DOHH2 (cell line): ENCODE measurements around the gene WNT5B.
A peak's percentile ranks its signal among the peaks of the same experiment; 100 is the strongest.

Source experiments
- H3F3A ChIP-seq: fragments of 200-600 bp; sonication (generic), shearing (Covaris generic); 2 replicates; pipeline ENCODE4 v1.6.0; 2016; ENCODE audit warnings: antibody characterized with exemption, mild to moderate bottlenecking; ENCODE audit not compliant: control insufficient read depth, insufficient read depth
- H3K27ac ChIP-seq: fragments of 200-600 bp; sonication (generic); 2 replicates; pipeline ENCODE4 v1.5.1; 2014; ENCODE audit warnings: low read depth, mild to moderate bottlenecking, low read length, moderate library complexity
- H3K27me3 ChIP-seq: fragments of 200-600 bp; sonication (generic); 2 replicates; pipeline ENCODE4 v1.6.1; 2014; ENCODE audit warnings: mild to moderate bottlenecking, low read length, mixed read lengths; ENCODE audit not compliant: control insufficient read depth
- H3K36me3 ChIP-seq: fragments of 200-600 bp; sonication (generic); 2 replicates; pipeline ENCODE4 v1.6.1; 2014; ENCODE audit warnings: mild to moderate bottlenecking, low read length, moderate library complexity, mixed read lengths; ENCODE audit not compliant: control insufficient read depth
- H3K4me1 ChIP-seq: fragments of 200-600 bp; sonication (generic); 2 replicates; pipeline ENCODE4 v1.6.1; 2014; ENCODE audit warnings: mild to moderate bottlenecking, low read length, mixed read lengths; ENCODE audit not compliant: control insufficient read depth
- H3K4me2 ChIP-seq: fragments of 200-600 bp; sonication (generic); 2 replicates; pipeline ENCODE4 v1.6.0; 2014; ENCODE audit warnings: mild to moderate bottlenecking, low read length, moderate library complexity
- H3K4me3 ChIP-seq: fragments of 200-600 bp; sonication (generic); 2 replicates; pipeline ENCODE4 v1.5.1; 2014; ENCODE audit warnings: mild to moderate bottlenecking, low read length, mixed read lengths
- H3K79me2 ChIP-seq: fragments of 200-600 bp; sonication (generic); 2 replicates; pipeline ENCODE4 v1.6.1; 2014; ENCODE audit warnings: mild to moderate bottlenecking, low read length, mixed read lengths; ENCODE audit not compliant: control insufficient read depth
- H3K9me2 ChIP-seq: fragments of 200-600 bp; sonication (generic); replicated peaks from 2 replicates; pipeline ENCODE4 v1.6.1; 2014; ENCODE audit warnings: mild to moderate bottlenecking, low read length, mixed read lengths; ENCODE audit not compliant: control insufficient read depth
- H3K9me3 ChIP-seq: fragments of 200-600 bp; sonication (generic); 2 replicates; pipeline ENCODE4 v1.6.1; 2014; ENCODE audit warnings: antibody characterized with exemption, low read length, mixed read lengths; ENCODE audit not compliant: control insufficient read depth, insufficient read depth
- H4K20me1 ChIP-seq: fragments of 200-600 bp; sonication (generic); 2 replicates; pipeline ENCODE4 v1.6.0; 2014; ENCODE audit warnings: low read depth, mild to moderate bottlenecking, antibody characterized with exemption, low read length, moderate library complexity; ENCODE audit not compliant: control insufficient read depth, insufficient read depth
- EZH2phosphoT487 ChIP-seq: fragments of 200-600 bp; sonication (generic); IDR thresholded peaks from 2 replicates; pipeline ENCODE4 v1.6.1; 2017; ENCODE audit warnings: borderline replicate concordance, mild to moderate bottlenecking, antibody characterized with exemption, low read length, moderate library complexity, mixed read lengths
- TF ChIP-seq, protein P1 (sequence below): fragments of 200-600 bp; sonication (generic); IDR thresholded peaks from one replicate; pipeline ENCODE4 v1.5.1; 2014; ENCODE audit warnings: antibody characterized with exemption, mild to moderate bottlenecking, low read depth, low read length; ENCODE audit not compliant: poor library complexity, severe bottlenecking

The WNT5B gene

DNA sequence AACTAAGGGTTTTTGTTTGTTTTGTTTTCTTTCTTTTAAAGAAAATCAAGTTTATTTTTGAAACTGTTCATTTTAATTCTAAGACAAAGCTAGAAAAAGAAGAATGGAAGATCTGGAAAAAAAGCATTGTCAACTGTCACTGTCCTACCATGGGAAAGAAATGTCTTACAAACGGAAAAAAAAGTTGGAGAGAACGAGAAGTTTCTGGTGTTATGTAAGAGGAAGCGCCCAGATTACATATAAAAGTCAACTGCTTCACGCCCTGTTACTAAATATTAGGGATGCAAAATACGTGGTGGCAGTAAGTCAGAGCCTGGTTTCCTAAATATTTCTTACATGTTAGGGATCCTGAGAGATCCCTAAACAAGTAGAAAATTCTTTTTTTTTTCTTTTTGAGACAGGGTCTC, 20.3 kb upstream of the WNT5B start:
- no peaks in the 10 kb centered on the region for H3K9me2 ChIP-seq
- H4K20me1 ChIP-seq: no peaks in the 10 kb centered on the region
- TF ChIP-seq EZH2phosphoT487: no peak
- TF ChIP-seq, protein P1, sequence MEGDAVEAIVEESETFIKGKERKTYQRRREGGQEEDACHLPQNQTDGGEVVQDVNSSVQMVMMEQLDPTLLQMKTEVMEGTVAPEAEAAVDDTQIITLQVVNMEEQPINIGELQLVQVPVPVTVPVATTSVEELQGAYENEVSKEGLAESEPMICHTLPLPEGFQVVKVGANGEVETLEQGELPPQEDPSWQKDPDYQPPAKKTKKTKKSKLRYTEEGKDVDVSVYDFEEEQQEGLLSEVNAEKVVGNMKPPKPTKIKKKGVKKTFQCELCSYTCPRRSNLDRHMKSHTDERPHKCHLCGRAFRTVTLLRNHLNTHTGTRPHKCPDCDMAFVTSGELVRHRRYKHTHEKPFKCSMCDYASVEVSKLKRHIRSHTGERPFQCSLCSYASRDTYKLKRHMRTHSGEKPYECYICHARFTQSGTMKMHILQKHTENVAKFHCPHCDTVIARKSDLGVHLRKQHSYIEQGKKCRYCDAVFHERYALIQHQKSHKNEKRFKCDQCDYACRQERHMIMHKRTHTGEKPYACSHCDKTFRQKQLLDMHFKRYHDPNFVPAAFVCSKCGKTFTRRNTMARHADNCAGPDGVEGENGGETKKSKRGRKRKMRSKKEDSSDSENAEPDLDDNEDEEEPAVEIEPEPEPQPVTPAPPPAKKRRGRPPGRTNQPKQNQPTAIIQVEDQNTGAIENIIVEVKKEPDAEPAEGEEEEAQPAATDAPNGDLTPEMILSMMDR: no peak
- H3K9me3 ChIP-seq: no peaks in the 10 kb centered on the region
- H3K4me2 ChIP-seq: peak overlapping the region; percentile 66
- no peaks in the 10 kb centered on the region for H3K79me2 ChIP-seq
- H3K27me3 ChIP-seq: 0 out of 2 replicates have a peak, but pooled peaks cover 4% of the 10 kb centered on the region
- no peaks in the 10 kb centered on the region for H3K36me3 ChIP-seq
- H3F3A ChIP-seq: 0 out of 2 replicates have a peak, but pooled peaks cover 2% of the 10 kb centered on the region
- H3K4me1 ChIP-seq: peaks cover 30% of the 10 kb centered on the region
- peak overlapping the region; percentile 31 for H3K4me3 ChIP-seq
- H3K27ac ChIP-seq: no peak overlapping the region

DNA sequence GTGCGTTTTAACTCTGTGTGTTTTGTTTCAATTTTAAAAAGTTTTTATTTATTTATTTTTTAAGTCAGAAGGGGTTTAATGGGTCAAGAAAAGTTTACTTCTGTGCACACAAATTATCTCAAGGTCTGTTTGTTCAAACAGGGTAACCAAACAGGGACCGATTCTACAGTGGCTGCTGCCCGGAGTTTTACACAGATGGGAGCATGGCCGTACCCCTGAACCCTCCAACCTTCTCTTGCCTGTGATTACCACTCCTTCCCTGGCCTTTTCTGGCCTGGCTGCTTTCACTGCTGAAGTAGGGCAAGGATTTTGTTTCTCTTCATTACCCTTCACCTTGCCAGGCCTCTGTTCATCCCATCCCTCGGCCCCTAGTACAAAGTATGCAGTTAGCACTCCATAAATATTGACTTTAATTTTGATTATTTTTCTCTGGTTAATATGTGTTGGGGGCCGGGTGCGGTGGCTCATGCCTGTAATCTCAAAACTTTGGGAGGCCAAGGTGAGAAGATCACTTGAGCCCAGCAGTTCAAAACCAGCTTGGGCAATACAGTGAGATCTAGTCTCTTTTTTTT, 18.9 kb upstream of the WNT5B start:
- Histone ChIP-seq H3K27me3 (0 out of 2 replicates have a peak, but pooled peaks cover 4% of the 10 kb centered on the region), H3K4me3 (no peak overlapping the region), H3K9me2 (no peaks in the 10 kb centered on the region), H4K20me1 (no peaks in the 10 kb centered on the region), H3F3A (0 out of 2 replicates have a peak, but pooled peaks cover 2% of the 10 kb centered on the region), H3K4me2 (no peak overlapping the region), H3K4me1 (peaks cover 27% of the 10 kb centered on the region), H3K9me3 (no peaks in the 10 kb centered on the region), H3K36me3 (no peaks in the 10 kb centered on the region), H3K79me2 (no peaks in the 10 kb centered on the region), H3K27ac (no peak overlapping the region)
- no peak for TF ChIP-seq EZH2phosphoT487
- TF ChIP-seq, protein P1: no peak

DNA sequence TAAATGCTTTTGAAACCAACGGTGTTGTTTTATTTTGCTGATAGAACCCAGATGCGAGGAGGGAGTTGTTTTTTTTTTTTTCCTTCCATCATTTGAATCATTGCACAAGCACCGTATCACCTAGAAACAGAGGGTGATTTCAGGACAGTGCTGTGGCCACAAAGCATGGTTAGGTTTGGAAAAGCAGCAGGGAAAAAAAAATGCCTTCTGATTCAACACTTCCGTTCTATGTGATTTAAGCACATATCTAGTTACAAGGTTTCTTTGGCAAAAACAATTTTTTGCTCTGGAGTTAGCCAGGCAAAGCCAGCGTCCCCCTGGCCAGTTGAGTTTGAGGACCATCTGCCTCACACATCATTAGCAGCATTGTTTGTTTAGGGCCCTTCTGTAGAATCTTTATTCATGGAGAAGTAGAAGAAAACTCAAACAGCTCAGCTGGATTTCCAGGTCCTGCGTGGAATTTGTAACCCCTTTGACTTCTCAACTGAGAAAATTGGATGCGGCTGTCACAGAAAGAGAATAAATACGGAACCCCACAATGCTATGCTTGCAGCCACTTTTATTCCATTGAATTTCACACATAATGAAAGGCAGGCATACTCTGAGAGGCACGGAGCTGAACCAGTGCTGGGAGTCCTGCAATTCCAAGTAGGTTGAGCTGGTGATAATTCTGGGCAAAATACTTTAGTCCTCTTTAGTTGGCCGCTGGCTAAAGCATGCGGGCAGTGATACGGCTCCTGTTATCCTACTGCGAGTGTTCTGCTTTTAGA, 17.0 kb upstream of the WNT5B start:
- H4K20me1 ChIP-seq: no peaks in the 10 kb centered on the region
- H3K4me2 ChIP-seq: no peak overlapping the region
- no peak for TF ChIP-seq EZH2phosphoT487
- TF ChIP-seq, protein P1: no peak
- no peak overlapping the region for H3K4me3 ChIP-seq
- peaks cover 24% of the 10 kb centered on the region for H3K4me1 ChIP-seq
- no peak overlapping the region for H3K27ac ChIP-seq
- H3F3A ChIP-seq: 0 out of 2 replicates have a peak, but pooled peaks cover 2% of the 10 kb centered on the region
- H3K9me3 ChIP-seq: no peaks in the 10 kb centered on the region
- no peaks in the 10 kb centered on the region for H3K36me3 ChIP-seq
- no peaks in the 10 kb centered on the region for H3K79me2 ChIP-seq
- H3K9me2 ChIP-seq: no peaks in the 10 kb centered on the region
- H3K27me3 ChIP-seq: peaks cover 19% of the 10 kb centered on the region
